Measurements from ENCODE around the gene FANCI. TPM values are rescaled to one million over a fixed set of nuclear protein-coding genes. Genes with fewer than 3 reads are reported as not detected.

Gene FANCI
- total RNA-seq, 2 donors from 2014 or later, result 1.0 to 7.3 TPM

DNA sequence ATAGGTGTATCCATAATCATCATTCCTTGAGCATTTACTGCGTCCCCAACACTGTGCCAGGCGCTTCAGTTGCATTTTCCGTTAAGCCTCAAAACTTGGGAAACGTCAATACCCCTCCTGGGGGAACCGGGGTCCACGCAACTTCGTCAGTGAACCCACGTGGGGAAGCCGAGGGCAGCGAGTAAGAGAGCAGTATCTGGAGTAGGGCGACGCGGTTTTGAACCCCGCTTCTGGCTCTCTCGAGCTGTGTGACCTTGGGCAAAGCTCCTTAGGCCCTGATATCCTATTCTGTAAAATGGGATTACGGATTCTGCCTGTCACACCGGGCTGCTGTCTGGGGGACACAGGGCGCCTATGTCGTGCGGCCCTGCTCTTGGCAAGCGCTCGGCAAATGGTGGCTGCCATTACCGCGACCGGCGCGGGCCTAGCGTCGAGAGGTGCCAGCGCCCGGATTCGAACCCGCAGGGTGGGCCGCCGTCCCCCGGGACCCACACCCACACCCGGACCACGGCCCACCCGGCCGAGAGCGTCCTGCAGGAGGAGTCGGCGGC lies 90.3 kb downstream of the FANCI start:
- TF ChIP-seq, protein P1, sequence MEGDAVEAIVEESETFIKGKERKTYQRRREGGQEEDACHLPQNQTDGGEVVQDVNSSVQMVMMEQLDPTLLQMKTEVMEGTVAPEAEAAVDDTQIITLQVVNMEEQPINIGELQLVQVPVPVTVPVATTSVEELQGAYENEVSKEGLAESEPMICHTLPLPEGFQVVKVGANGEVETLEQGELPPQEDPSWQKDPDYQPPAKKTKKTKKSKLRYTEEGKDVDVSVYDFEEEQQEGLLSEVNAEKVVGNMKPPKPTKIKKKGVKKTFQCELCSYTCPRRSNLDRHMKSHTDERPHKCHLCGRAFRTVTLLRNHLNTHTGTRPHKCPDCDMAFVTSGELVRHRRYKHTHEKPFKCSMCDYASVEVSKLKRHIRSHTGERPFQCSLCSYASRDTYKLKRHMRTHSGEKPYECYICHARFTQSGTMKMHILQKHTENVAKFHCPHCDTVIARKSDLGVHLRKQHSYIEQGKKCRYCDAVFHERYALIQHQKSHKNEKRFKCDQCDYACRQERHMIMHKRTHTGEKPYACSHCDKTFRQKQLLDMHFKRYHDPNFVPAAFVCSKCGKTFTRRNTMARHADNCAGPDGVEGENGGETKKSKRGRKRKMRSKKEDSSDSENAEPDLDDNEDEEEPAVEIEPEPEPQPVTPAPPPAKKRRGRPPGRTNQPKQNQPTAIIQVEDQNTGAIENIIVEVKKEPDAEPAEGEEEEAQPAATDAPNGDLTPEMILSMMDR (IDR thresholded peaks at IDR 0.05), result peak in 1 of 7 experiments; percentile 10
- no peak for TF ChIP-seq POLR2A (IDR thresholded peaks at IDR 0.05)
- 2 to 18% methylated on average over 4 to 40 of the region's 43 CpGs for WGBS, 2 donors
- Histone ChIP-seq H3K27ac (peak overlapping the region; percentile 89 to 94 (median 90)), H3K4me3 (peak overlapping the region; percentile 50 to 64), H3K27me3 (no peaks in the 10 kb centered on the region), H3K9me3 (no peaks in the 10 kb centered on the region), H3K36me3 (replicated peaks in 1 of 2; ENCODE audit: insufficient read depth in 1 of 2, low read depth in 2 of 2) (peaks cover under 1 to 6% of the 10 kb centered on the region in 2 donors), H3K4me1 (peaks cover 54% of the 10 kb centered on the region)
- ATAC-seq, result peak; percentile 3
- intact Hi-C loops (cut with DNase I), result no loop called here
- no peak for DNase-seq

DNA sequence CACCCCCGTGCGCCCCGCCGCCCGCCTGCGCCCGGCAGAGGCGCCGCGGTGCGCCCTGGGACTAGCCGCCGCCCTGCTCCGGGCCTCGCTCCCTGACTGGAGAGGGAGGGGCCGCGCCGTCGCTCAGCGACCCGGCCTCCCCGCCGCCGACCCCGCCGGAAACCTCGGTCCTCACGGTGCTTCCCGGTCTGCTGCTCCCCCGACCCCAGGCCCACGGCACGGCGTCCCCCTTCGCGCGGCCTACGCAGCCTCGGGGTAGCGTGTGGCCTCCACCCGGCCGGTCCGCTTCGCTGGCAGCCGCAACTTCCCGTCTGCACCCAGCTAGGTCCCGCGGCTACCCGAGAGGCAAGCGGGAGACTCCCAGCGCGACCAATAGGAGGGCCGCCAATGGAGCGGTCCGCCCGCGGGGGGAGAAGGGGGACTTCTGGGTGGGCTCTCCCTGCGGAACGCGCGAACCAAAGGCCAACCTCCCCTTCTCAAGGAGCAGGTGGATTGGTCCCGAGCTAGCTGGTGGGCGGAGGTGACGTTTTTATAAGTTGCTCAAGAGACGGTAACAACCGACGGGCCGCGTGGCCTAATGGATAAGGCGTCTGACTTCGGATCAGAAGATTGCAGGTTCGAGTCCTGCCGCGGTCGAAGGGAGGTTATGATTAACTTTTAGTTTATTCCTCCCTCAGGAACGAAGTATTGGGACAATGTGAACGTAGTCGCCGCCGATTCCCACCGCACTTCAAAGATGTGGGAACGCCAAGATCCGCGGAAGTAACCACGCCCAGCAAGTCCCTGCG lies 90.9 kb downstream of the FANCI start, which contains the start of gene POLG:
Gene POLG, minus strand, starts transcription at position 315 of the 788 bp plus-strand sequence. CDS start 1,070 bp downstream, outside the sequence.
- intact Hi-C loops (cut with DNase I), result no loop called here
- DNase-seq (peak; percentile 98 to 99 (median 99)), ATAC-seq (peak; percentile 97)
- peak within 1 kb of the TSS; percentile 50 to 64 for H3K4me3 ChIP-seq
- TF ChIP-seq POLR2A (IDR thresholded peaks at IDR 0.05), result peak; percentile 95 to 97 (median 96)
- TF ChIP-seq, protein P1 (IDR thresholded peaks at IDR 0.05), result peak in 1 of 7 experiments; percentile 14
- H3K27me3 ChIP-seq, result no peaks in the 10 kb centered on the region
- no peaks in the 10 kb centered on the region for H3K9me3 ChIP-seq
- H3K36me3 ChIP-seq (replicated peaks in 1 of 2; ENCODE audit: insufficient read depth in 1 of 2, low read depth in 2 of 2), result peaks cover 0 to 6% of the 10 kb centered on the region in 2 donors
- 0 to 1% methylated on average over 4 to 49 of the region's 85 CpGs for WGBS, 2 donors
- peak within 1 kb of the TSS; percentile 89 to 94 (median 90) for H3K27ac ChIP-seq
- H3K4me1 ChIP-seq, result peaks cover 50% of the 10 kb centered on the region

DNA sequence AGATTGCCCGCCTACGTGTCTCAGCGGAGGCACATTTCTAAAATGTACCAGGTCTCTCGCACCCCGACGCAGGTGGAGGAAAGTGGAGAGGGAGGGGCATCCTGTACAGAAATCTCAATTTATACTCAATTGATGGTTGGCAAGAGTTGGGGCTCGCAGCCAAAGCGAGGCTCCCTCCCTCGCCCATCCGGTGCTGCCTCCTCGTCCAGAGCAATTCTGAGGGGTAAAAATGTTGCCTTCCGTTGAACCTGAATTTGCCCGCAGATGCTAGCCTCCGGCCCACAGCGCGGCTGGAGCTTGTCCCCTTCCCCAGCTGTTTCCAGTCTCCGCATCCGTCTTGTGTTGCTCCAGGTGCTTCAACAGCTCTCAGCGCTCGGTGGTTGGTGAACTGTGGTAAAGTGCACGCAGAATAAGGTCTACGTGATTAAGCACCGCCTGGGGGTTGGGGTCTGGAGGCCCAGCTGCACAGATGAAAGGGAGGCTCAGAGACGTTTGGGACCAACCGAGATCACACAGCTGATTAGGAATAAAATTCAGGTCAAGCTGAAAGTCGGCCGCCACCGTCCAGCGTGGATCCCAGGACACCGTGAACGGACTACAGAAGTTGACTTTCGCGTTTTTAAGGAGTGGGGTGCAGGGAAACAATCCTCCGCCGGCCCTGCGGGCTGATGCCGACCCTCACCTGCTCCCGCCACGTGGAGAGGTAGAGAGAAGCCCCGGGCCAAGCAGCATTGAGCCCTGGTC lies 91.7 kb downstream of the FANCI start:
- Histone ChIP-seq H3K4me1 (peaks cover 42% of the 10 kb centered on the region), H3K36me3 (replicated peaks in 1 of 2; ENCODE audit: insufficient read depth in 1 of 2, low read depth in 2 of 2) (peaks cover 0 to 3% of the 10 kb centered on the region in 2 donors), H3K27ac (peak overlapping the region; percentile 56 to 94 (median 78)), H3K27me3 (no peaks in the 10 kb centered on the region), H3K4me3 (no peak overlapping the region), H3K9me3 (no peaks in the 10 kb centered on the region)
- intact Hi-C loops (cut with DNase I), result no loop called here
- peak in 1 of 4 donors; percentile 35 for DNase-seq
- TF ChIP-seq, protein P1 (IDR thresholded peaks at IDR 0.05), result no peak
- no peak for TF ChIP-seq POLR2A (IDR thresholded peaks at IDR 0.05)
- 7 to 10% methylated on average over 37 to 40 of the region's 40 CpGs for WGBS, 2 donors
- no peak for ATAC-seq

DNA sequence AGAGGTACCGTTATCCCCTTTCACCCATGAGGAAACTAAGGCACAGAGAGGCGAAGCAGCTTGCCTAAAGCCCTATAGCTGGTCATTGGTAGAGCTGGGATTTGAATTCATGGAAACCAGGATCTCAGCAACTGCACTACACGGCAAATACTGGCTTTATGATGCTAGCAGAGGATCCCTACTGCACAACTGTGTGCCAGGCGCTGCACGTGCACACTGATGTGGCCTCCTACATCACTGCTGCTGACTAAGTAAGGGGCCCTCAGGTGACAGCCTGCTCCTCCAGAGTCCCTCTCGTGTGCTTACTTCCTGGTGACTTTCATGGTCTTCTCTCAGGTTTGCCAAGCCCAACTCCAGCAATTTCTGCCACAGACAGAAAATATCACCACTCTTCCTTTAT lies 94.3 kb downstream of the FANCI start:
- Histone ChIP-seq H3K27me3 (no peaks in the 10 kb centered on the region), H3K4me1 (peaks cover 23% of the 10 kb centered on the region), H3K36me3 (replicated peaks in 1 of 2; ENCODE audit: insufficient read depth in 1 of 2, low read depth in 2 of 2) (no peaks in the 10 kb centered on the region), H3K27ac (no peak overlapping the region), H3K4me3 (no peak overlapping the region), H3K9me3 (no peaks in the 10 kb centered on the region)
- ATAC-seq (no peak), DNase-seq (no peak)
- intact Hi-C loops (cut with DNase I), result no loop called here
- 79 to 82% methylated on average over 5 to 6 of the region's 6 CpGs for WGBS, 2 donors
- TF ChIP-seq, protein P1 (IDR thresholded peaks at IDR 0.05), result no peak
- no peak for TF ChIP-seq POLR2A (IDR thresholded peaks at IDR 0.05)

Measured in body of pancreas (tissue), 4 donors.